Measurements from ENCODE around the gene CYP46A1. TPM values are rescaled to one million over a fixed set of nuclear protein-coding genes. Genes with fewer than 3 reads are reported as not detected.

The CYP46A1 gene
- total and polyA plus RNA-seq, 4 donors = 0.14 to 0.92 (median 0.48) TPM

GRCh38 chr14:99685596-99685995 lies 1.5 kb downstream of the CYP46A1 start (continued):
- no peak for TF ChIP-seq NR2F2 (IDR thresholded peaks at IDR 0.05)
- TF ChIP-seq JUND (IDR thresholded peaks at IDR 0.05) = no peak
- no peak for TF ChIP-seq RAD21 (IDR thresholded peaks at IDR 0.05)
- TF ChIP-seq FOXA1 (IDR thresholded peaks at IDR 0.05) = no peak

- Histone ChIP-seq H3K27ac (ENCODE audit: low read depth in 1 of 2, low read length in 2 of 2) (no peak overlapping the region), H3K27me3 (ENCODE audit: control insufficient read depth in 4 of 4, insufficient read depth in 4 of 4, low read length in 3 of 4) (no peaks in the 10 kb centered on the region), H3K4me1 (ENCODE audit: control insufficient read depth in 4 of 4, insufficient read depth in 4 of 4, low read length in 3 of 4) (peaks cover 6 to 15% (median 12%) of the 10 kb centered on the region in 4 donors), H3K9ac (ENCODE audit: low read depth in 1 of 2, low read length in 2 of 2) (no peak overlapping the region), H3K36me3 (ENCODE audit: control insufficient read depth in 4 of 4, insufficient read depth in 3 of 4, low read depth in 1 of 4, low read length in 3 of 4) (no peaks in the 10 kb centered on the region), H3K9me3 (ENCODE audit: control insufficient read depth in 4 of 4, low read length in 3 of 4) (no peaks in the 10 kb centered on the region), H3K4me3 (ENCODE audit: low read depth in 1 of 3, low read length in 3 of 3) (no peak overlapping the region)
- DNase-seq (ENCODE audit: low spot score) = peak; percentile 19
- WGBS = 88% methylated on average over 8 of the region's 8 CpGs
- TF ChIP-seq JUND (IDR thresholded peaks at IDR 0.05) = no peak
- TF ChIP-seq NR2F2 (IDR thresholded peaks at IDR 0.05) = no peak
- no peak for TF ChIP-seq ATF3 (IDR thresholded peaks at IDR 0.05)
- no peak for TF ChIP-seq EGR1 (IDR thresholded peaks at IDR 0.05; ENCODE audit: low read depth in 2 of 2)
- TF ChIP-seq GABPA (IDR thresholded peaks at IDR 0.05 in 1 of 2, conservative IDR thresholded peaks at IDR 0.05 in 1 of 2) = no peak
- no peak for TF ChIP-seq FOXA1 (IDR thresholded peaks at IDR 0.05)
- no peak for TF ChIP-seq YY1 (IDR thresholded peaks at IDR 0.05)
- TF ChIP-seq TAF1 (conservative IDR thresholded peaks at IDR 0.05) = no peak
- TF ChIP-seq SP1 (IDR thresholded peaks at IDR 0.05) = no peak
- no peak for TF ChIP-seq RXRA (IDR thresholded peaks at IDR 0.05)
- TF ChIP-seq HNF4A (conservative IDR thresholded peaks at IDR 0.05) = no peak
- TF ChIP-seq REST (IDR thresholded peaks at IDR 0.05) = no peak
- no peak for TF ChIP-seq ZBTB33 (IDR thresholded peaks at IDR 0.05)
- no peak for TF ChIP-seq HNF4G (IDR thresholded peaks at IDR 0.05)
- TF ChIP-seq MAX (IDR thresholded peaks at IDR 0.05) = no peak
Observed at GRCh38 chr14:99686557-99687283, 2.6 kb downstream of the CYP46A1 start.

All from liver (tissue), 9 donors.